GM06990 (cell line): ENCODE data around the gene HBQ1.
"Not testable (repeated sequence)": the region's sequence is repeated elsewhere in the genome, so short reads cannot be mapped to it uniquely, and the experiment has no call there.

ENCODE experiments used
- DNase-seq: peaks from one replicate; pipeline ENCODE4 v3.0.0-alpha.2; 2011; ENCODE audit not compliant: insufficient read length; ENCODE audit errors: extremely low read depth
- H3K27me3 ChIP-seq: replicated peaks from 2 replicates; pipeline ENCODE4 v1.6.0; 2011; ENCODE audit warnings: low read length; ENCODE audit not compliant: control insufficient read depth, insufficient read depth
- H3K36me3 ChIP-seq: 2 replicates; pipeline ENCODE4 v1.5.1; 2011; ENCODE audit warnings: low read length; ENCODE audit not compliant: control insufficient read depth, insufficient read depth
- H3K4me3 ChIP-seq: replicated peaks from 2 replicates; pipeline ENCODE4 v1.5.1; 2011; ENCODE audit warnings: low read depth, mild to moderate bottlenecking, control low read depth, low read length
- CTCF ChIP-seq: IDR thresholded peaks from 2 replicates; pipeline ENCODE4 v1.5.1; 2011; ENCODE audit warnings: low read length, control low read depth, mild to moderate bottlenecking, inconsistent platforms; ENCODE audit not compliant: insufficient read depth, poor library complexity, severe bottlenecking

Gene HBQ1

GRCh38 chr16:228852-229730, 48.8 kb downstream of the HBQ1 start, which contains the start of gene LUC7L:
TSS of gene LUC7L (minus strand) at chr16:229449. CDS start at chr16:229339, 110 bp downstream.
- H3K27me3 ChIP-seq = no peaks in the 10 kb centered on the region
- TF ChIP-seq CTCF = no peak
- peak within 1 kb of the TSS; percentile 92 for H3K4me3 ChIP-seq
- H3K36me3 ChIP-seq = peaks cover 11% of the 10 kb centered on the region
- DNase-seq = peak; percentile 92

- Histone ChIP-seq H3K36me3 (peaks cover 8% of the 10 kb centered on the region), H3K4me3 (peak overlapping the region; percentile 92), H3K27me3 (no peaks in the 10 kb centered on the region)
- no peak for DNase-seq
- TF ChIP-seq CTCF = no peak
Measured at GRCh38 chr16:229731-230281, 49.5 kb downstream of the HBQ1 start.

GRCh38 chr16:230351-230750, 50.1 kb downstream of the HBQ1 start:
- not testable (repeated sequence) for DNase-seq

More at GRCh38 chr16:230351-230750, 50.1 kb downstream of the HBQ1 start:
- H3K4me3 ChIP-seq, H3K36me3 ChIP-seq, H3K27me3 ChIP-seq: not testable (repeated sequence)
